HepG2 (cell line): ENCODE measurements around the gene KRTAP12-1. TPM values are rescaled to one million over a fixed set of nuclear protein-coding genes. Genes with fewer than 3 reads are reported as not detected.
A peak's percentile ranks its signal among the peaks of the same experiment; 100 is the strongest.

Experiments
- BHLHE40 ChIP-seq: IDR thresholded peaks from 2 replicates; pipeline ENCODE4 v1.6.1; 2011; ENCODE audit warnings: low read length, improper control_type of control experiment
- HOXA9 ChIP-seq: sonication (generic); formaldehyde crosslinking; IDR thresholded peaks from 2 replicates; pipeline ENCODE4 v1.8.1; 2022; ENCODE audit warnings: missing genetic modification reagents, mild to moderate bottlenecking, moderate library complexity, borderline replicate concordance
- JDP2 ChIP-seq: sonication (generic); formaldehyde crosslinking; IDR thresholded peaks from 2 replicates; pipeline ENCODE4 v1.8.1; 2022; ENCODE audit warnings: missing genetic modification reagents, borderline replicate concordance
- KLF6 ChIP-seq: IDR thresholded peaks from 2 replicates; pipeline ENCODE4 v1.8.0; 2016; ENCODE audit warnings: missing biosample characterization, missing genetic modification reagents
- MTERF4 ChIP-seq: sonication (generic); formaldehyde crosslinking; IDR thresholded peaks from 2 replicates; pipeline ENCODE4 v1.8.0; 2023; ENCODE audit warnings: mild to moderate bottlenecking, missing genetic modification reagents
- REXO4 ChIP-seq: sonication (generic); formaldehyde crosslinking; IDR thresholded peaks from 2 replicates; pipeline ENCODE4 v1.8.0; 2022; ENCODE audit warnings: missing genetic modification reagents, mild to moderate bottlenecking, borderline replicate concordance
- SALL1 ChIP-seq: sonication (generic); formaldehyde crosslinking; IDR thresholded peaks from 2 replicates; pipeline ENCODE4 v1.8.0; 2022; ENCODE audit warnings: mild to moderate bottlenecking, missing genetic modification reagents
- SRSF4 ChIP-seq: fragments of 200-400 bp; formaldehyde crosslinking; IDR thresholded peaks from one replicate; pipeline ENCODE4 v1.6.1; 2018; ENCODE audit warnings: mild to moderate bottlenecking, low read depth, low read length, moderate library complexity; ENCODE audit not compliant: poor library complexity, severe bottlenecking
- ZBTB39 ChIP-seq: sonication (generic); formaldehyde crosslinking; IDR thresholded peaks from 2 replicates; pipeline ENCODE4 v1.5.0; 2020; ENCODE audit warnings: missing genetic modification reagents
- ZBTB7A ChIP-seq: sonication (generic); formaldehyde crosslinking; IDR thresholded peaks from 2 replicates; pipeline ENCODE4 v1.8.0; 2022; ENCODE audit warnings: mild to moderate bottlenecking, missing genetic modification reagents
- ZNF335 ChIP-seq: sonication (generic); formaldehyde crosslinking; IDR thresholded peaks from 2 replicates; pipeline ENCODE4 v1.4.0; 2020; ENCODE audit warnings: missing genetic modification reagents
- ZNF446 ChIP-seq: sonication (generic); formaldehyde crosslinking; IDR thresholded peaks from 2 replicates; pipeline ENCODE4 v1.5.0; 2020; ENCODE audit warnings: mild to moderate bottlenecking, missing genetic modification reagents
- ZNF564 ChIP-seq: sonication (generic); formaldehyde crosslinking; IDR thresholded peaks from 2 replicates; pipeline ENCODE4 v1.8.1; 2023; ENCODE audit warnings: mild to moderate bottlenecking, missing genetic modification reagents
- ZNF646 ChIP-seq: sonication (generic); formaldehyde crosslinking; IDR thresholded peaks from 2 replicates; pipeline ENCODE4 v1.9.0; 2021; ENCODE audit warnings: mild to moderate bottlenecking, missing genetic modification reagents
- ZNF776 ChIP-seq: sonication (generic); formaldehyde crosslinking; IDR thresholded peaks from 2 replicates; pipeline ENCODE4 v1.4.0; 2020; ENCODE audit warnings: mild to moderate bottlenecking, missing genetic modification reagents
- ZSCAN30 ChIP-seq: sonication (generic); formaldehyde crosslinking; IDR thresholded peaks from 2 replicates; pipeline ENCODE4 v1.5.0; 2020; ENCODE audit warnings: mild to moderate bottlenecking, missing genetic modification reagents
- polyA plus RNA-seq, 8 experiments: library from polyadenylated mRNA; depleted of rRNA in 3 of 8; stranded (reverse) in 7 of 8; unstranded in 1 of 8; fragments of >200 nt; fragmentation: Illumina TruSeq in 4 of 8; extraction: Trizol in 4 of 8; gene quantifications; 2 replicates each; pipeline versions ENCODE4 v1.2.1 to v1.2.3, GENCODE V29; 2011 to 2016; ENCODE audit warnings: low read depth in 4 of 8, missing spikeins in 1 of 8, mixed read lengths in 1 of 8; ENCODE audit not compliant: insufficient read depth in 1 of 8
- total RNA-seq, 5 experiments: library from RNA; depleted of rRNA; stranded (reverse); fragments of >200 nt; fragmentation: Illumina TruSeq; extraction: Trizol; gene quantifications; 2 replicates each; pipeline ENCODE4 v1.2.3, GENCODE V29; 2016; ENCODE audit warnings: low read depth in 1 of 5
- TF ChIP-seq, protein P1 (sequence below): sonication (generic); formaldehyde crosslinking; IDR thresholded peaks from 2 replicates; pipeline ENCODE4 v1.9.0; 2022; ENCODE audit warnings: missing genetic modification reagents, mild to moderate bottlenecking, borderline replicate concordance
- TF ChIP-seq, protein P2 (sequence below): sonication (generic); formaldehyde crosslinking; IDR thresholded peaks from 2 replicates; pipeline ENCODE4 v1.4.0; 2020; ENCODE audit warnings: missing genetic modification reagents

KRTAP12-1 gene
- total and polyA plus RNA-seq, 2 of the 13 experiments (the other 11 are each of a cell fraction or from before 2014, with no cell fraction given), result not detected

GRCh38 chr21:44653123-44653522, 28.8 kb downstream of the KRTAP12-1 start (continued):
- TF ChIP-seq, protein P1, sequence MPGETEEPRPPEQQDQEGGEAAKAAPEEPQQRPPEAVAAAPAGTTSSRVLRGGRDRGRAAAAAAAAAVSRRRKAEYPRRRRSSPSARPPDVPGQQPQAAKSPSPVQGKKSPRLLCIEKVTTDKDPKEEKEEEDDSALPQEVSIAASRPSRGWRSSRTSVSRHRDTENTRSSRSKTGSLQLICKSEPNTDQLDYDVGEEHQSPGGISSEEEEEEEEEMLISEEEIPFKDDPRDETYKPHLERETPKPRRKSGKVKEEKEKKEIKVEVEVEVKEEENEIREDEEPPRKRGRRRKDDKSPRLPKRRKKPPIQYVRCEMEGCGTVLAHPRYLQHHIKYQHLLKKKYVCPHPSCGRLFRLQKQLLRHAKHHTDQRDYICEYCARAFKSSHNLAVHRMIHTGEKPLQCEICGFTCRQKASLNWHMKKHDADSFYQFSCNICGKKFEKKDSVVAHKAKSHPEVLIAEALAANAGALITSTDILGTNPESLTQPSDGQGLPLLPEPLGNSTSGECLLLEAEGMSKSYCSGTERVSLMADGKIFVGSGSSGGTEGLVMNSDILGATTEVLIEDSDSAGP (CRISPR knock-in tag), result no peak
- TF ChIP-seq SRSF4 (no peak), HOXA9 (CRISPR knock-in tag) (no peak), ZNF335 (CRISPR knock-in tag) (no peak), JDP2 (no peak), ZNF776 (CRISPR knock-in tag) (no peak), MTERF4 (CRISPR knock-in tag) (no peak), BHLHE40 (peak; percentile 86), ZBTB39 (no peak), ZSCAN30 (CRISPR knock-in tag) (no peak), ZNF564 (no peak), ZNF646 (CRISPR knock-in tag) (no peak), KLF6 (CRISPR knock-in tag) (0 out of 2 replicates have a peak, but pooled peaks have one; percentile 65), ZNF446 (no peak), ZBTB7A (no peak), SALL1 (CRISPR knock-in tag) (peak; percentile 57; the same call in 1 of the 2 replicates), REXO4 (CRISPR knock-in tag) (no peak)
- TF ChIP-seq, protein P2, sequence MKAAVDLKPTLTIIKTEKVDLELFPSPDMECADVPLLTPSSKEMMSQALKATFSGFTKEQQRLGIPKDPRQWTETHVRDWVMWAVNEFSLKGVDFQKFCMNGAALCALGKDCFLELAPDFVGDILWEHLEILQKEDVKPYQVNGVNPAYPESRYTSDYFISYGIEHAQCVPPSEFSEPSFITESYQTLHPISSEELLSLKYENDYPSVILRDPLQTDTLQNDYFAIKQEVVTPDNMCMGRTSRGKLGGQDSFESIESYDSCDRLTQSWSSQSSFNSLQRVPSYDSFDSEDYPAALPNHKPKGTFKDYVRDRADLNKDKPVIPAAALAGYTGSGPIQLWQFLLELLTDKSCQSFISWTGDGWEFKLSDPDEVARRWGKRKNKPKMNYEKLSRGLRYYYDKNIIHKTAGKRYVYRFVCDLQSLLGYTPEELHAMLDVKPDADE (CRISPR knock-in tag), result no peak
